ENCODE measurements around the gene ELP5.

Gene ELP5

GRCh38 chr17:7222093-7222971, 29.7 kb upstream of the ELP5 start:
- ChIA-PET POLR2A (interaction anchor here (0.7 to 9.8 kb wide), 10 partner anchors 8 to 213 kb away, joined by 3 to 284 read pairs (median 12); partner anchors contain the start of genes CTDNEP1, DVL2, ELP5 and GABARAP), CTCF (interaction anchor here (0.6 to 4.2 kb wide), 5 partner anchors 8 to 581 kb away, joined by 3 to 34 read pairs (median 7); no protein-coding TSS in a partner anchor)
- no peaks in the 10 kb centered on the region for H3K9me3 ChIP-seq (ENCODE audit: control insufficient read depth, insufficient read depth, low read depth, low read length)
- peak overlapping the region; percentile 49; the same call in 1 of the 2 replicates for H3K27ac ChIP-seq (ENCODE audit: extremely low read depth, low read depth, low read length)
- H3K36me3 ChIP-seq (ENCODE audit: control insufficient read depth in 2 of 2, insufficient read depth in 1 of 2, low read length in 2 of 2): peaks cover 20 to 64% of the 10 kb centered on the region in 2 experiments; a peak in 2 of 3 replicates
- peaks cover 3% of the 10 kb centered on the region; the same call in 1 of the 2 replicates for H3K4me1 ChIP-seq (ENCODE audit: control insufficient read depth, insufficient read depth, low read length)
- no peak overlapping the region for H3K4me3 ChIP-seq (ENCODE audit: low read depth, low read length)
- TF ChIP-seq SCRT2 (tag by site-specific recombination; IDR thresholded peaks at IDR 0.05) (peak; percentile 98), HIC1 (tag by site-specific recombination; IDR thresholded peaks at IDR 0.05) (peak; percentile 40; the same call in 1 of the 2 replicates), ZNF394 (tag by site-specific recombination; IDR thresholded peaks at IDR 0.05; ENCODE audit: borderline replicate concordance) (no peak), ZNF2 (tag by site-specific recombination; IDR thresholded peaks at IDR 0.05) (no peak), ZFP3 (tag by site-specific recombination; IDR thresholded peaks at IDR 0.05; ENCODE audit: low read depth) (no peak), ZNF837 (tag by site-specific recombination; IDR thresholded peaks at IDR 0.05) (no peak), ZNF76 (tag by site-specific recombination; IDR thresholded peaks at IDR 0.05; ENCODE audit: borderline replicate concordance, low read depth) (no peak), PRDM10 (tag by site-specific recombination; IDR thresholded peaks at IDR 0.05) (no peak), ZBTB10 (tag by site-specific recombination; IDR thresholded peaks at IDR 0.05) (0 out of 2 replicates have a peak, but pooled peaks have one; percentile 18), SCRT1 (tag by site-specific recombination; IDR thresholded peaks at IDR 0.05; ENCODE audit: borderline replicate concordance) (peak; percentile 97)

- H3K36me3 ChIP-seq (ENCODE audit: control insufficient read depth in 2 of 2, insufficient read depth in 1 of 2, low read length in 2 of 2): peaks cover 20 to 70% of the 10 kb centered on the region in 2 experiments; a peak in 2 of 3 replicates
- no peak for TF ChIP-seq ZBTB20 (tag by site-specific recombination; IDR thresholded peaks at IDR 0.05)
- TF ChIP-seq ZNF394 (tag by site-specific recombination; IDR thresholded peaks at IDR 0.05; ENCODE audit: borderline replicate concordance): peak; percentile 81; the same call in 1 of the 2 replicates
- TF ChIP-seq ZNF658 (tag by site-specific recombination; IDR thresholded peaks at IDR 0.05): no peak
- TF ChIP-seq ZNF433 (tag by site-specific recombination; IDR thresholded peaks at IDR 0.05; ENCODE audit: low read depth): no peak
- CTCF ChIA-PET: interaction anchor here (1.3 kb wide), 1 partner anchor 9 kb away, joined by 7 read pairs; no protein-coding TSS in a partner anchor
- H3K9me3 ChIP-seq (ENCODE audit: control insufficient read depth, insufficient read depth, low read depth, low read length): no peaks in the 10 kb centered on the region
- no peak overlapping the region for H3K4me3 ChIP-seq (ENCODE audit: low read depth, low read length)
- POLR2A ChIA-PET: interaction anchor here (1.0 to 9.8 kb wide), 5 partner anchors 9 to 106 kb away, joined by 3 to 284 read pairs (median 10); partner anchors contain the start of genes DVL2, GABARAP, GPS2 and NEURL4
- no peaks in the 10 kb centered on the region for H3K4me1 ChIP-seq (ENCODE audit: control insufficient read depth, insufficient read depth, low read length)
- 0 out of 2 replicates have a peak overlapping the region, but pooled peaks have one; percentile 49 for H3K27ac ChIP-seq (ENCODE audit: extremely low read depth, low read depth, low read length)
These were observed 29.1 kb upstream of the ELP5 start for GRCh38 chr17:7222972-7223292.
